Neural crest cell (in vitro differentiated cells): ENCODE results near the gene CDCA4. TPM values are rescaled to one million over a fixed set of nuclear protein-coding genes. Genes with fewer than 3 reads are reported as not detected.
A peak's percentile ranks its signal among the peaks of the same experiment; 100 is the strongest.

Source experiments
- DNase-seq: peaks from one replicate; pipeline ENCODE4 v3.0.0; 2021; ENCODE audit warnings: low read depth, mixed read lengths, low spot score
- H3K27ac Mint-ChIP-seq: one replicate; pipeline ENCODE4 v1.8.0; 2021; ENCODE audit warnings: mild to moderate bottlenecking, mixed read lengths; ENCODE audit not compliant: unreplicated experiment
- H3K27me3 Mint-ChIP-seq: 2 replicates; pipeline ENCODE4 v1.8.0; 2021; ENCODE audit warnings: low read depth, mild to moderate bottlenecking, mixed read lengths
- H3K36me3 Mint-ChIP-seq: 2 replicates; pipeline ENCODE4 v1.8.0; 2021; ENCODE audit warnings: low read depth, mild to moderate bottlenecking, mixed read lengths
- H3K4me1 Mint-ChIP-seq: 2 replicates; pipeline ENCODE4 v1.8.0; 2021; ENCODE audit warnings: mixed read lengths
- H3K4me3 Mint-ChIP-seq: one replicate; pipeline ENCODE4 v1.8.0; 2021; ENCODE audit warnings: mild to moderate bottlenecking, mixed read lengths
- H3K9me3 Mint-ChIP-seq: 2 replicates; pipeline ENCODE4 v1.8.0; 2021; ENCODE audit warnings: mixed read lengths
- CTCF ChIP-seq: fragments of 200-600 bp; sonication (generic); conservative IDR thresholded peaks from 2 replicates; pipeline ENCODE4 v1.5.0; 2021; ENCODE audit warnings: antibody characterized with exemption, mild to moderate bottlenecking
- total RNA-seq: library from RNA; stranded (reverse); gene quantifications from 2 replicates; pipeline ENCODE4 v1.2.1, GENCODE V29; 2021

Gene CDCA4
- total RNA-seq, 1 donor from 2014 or later, result 58.2 TPM

- no peaks in the 10 kb centered on the region for H3K9me3 Mint-ChIP-seq
- no peak for TF ChIP-seq CTCF
- peak overlapping the region; percentile 9 for H3K4me3 Mint-ChIP-seq
- H3K27me3 Mint-ChIP-seq, result no peaks in the 10 kb centered on the region
- peaks cover 17% of the 10 kb centered on the region for H3K36me3 Mint-ChIP-seq
- no peaks in the 10 kb centered on the region for H3K4me1 Mint-ChIP-seq
- DNase-seq, result no peak
- no peak overlapping the region for H3K27ac Mint-ChIP-seq
These were observed 26.9 kb downstream of the CDCA4 start for GRCh38 chr14:104993808-104994591.

GRCh38 chr14:104993306-104993705 lies 27.6 kb downstream of the CDCA4 start:
- no peak for DNase-seq
- H3K27ac Mint-ChIP-seq, result no peak overlapping the region
- no peaks in the 10 kb centered on the region for H3K9me3 Mint-ChIP-seq
- H3K4me1 Mint-ChIP-seq, result no peaks in the 10 kb centered on the region
- H3K4me3 Mint-ChIP-seq, result peak overlapping the region; percentile 72
- H3K27me3 Mint-ChIP-seq, result no peaks in the 10 kb centered on the region
- TF ChIP-seq CTCF, result no peak
- peaks cover 17% of the 10 kb centered on the region for H3K36me3 Mint-ChIP-seq

GRCh38 chr14:104992501-104992900 lies 28.4 kb downstream of the CDCA4 start:
- H3K27ac Mint-ChIP-seq, result no peak overlapping the region
- DNase-seq, result no peak
- no peak for TF ChIP-seq CTCF
- peaks cover under 1% of the 10 kb centered on the region for H3K4me1 Mint-ChIP-seq
- H3K9me3 Mint-ChIP-seq, result no peaks in the 10 kb centered on the region
- H3K4me3 Mint-ChIP-seq, result peak overlapping the region; percentile 72
- peaks cover 17% of the 10 kb centered on the region for H3K36me3 Mint-ChIP-seq
- no peaks in the 10 kb centered on the region for H3K27me3 Mint-ChIP-seq

- DNase-seq, result no peak
- no peak overlapping the region for H3K27ac Mint-ChIP-seq
- H3K36me3 Mint-ChIP-seq, result peaks cover 13% of the 10 kb centered on the region
- no peaks in the 10 kb centered on the region for H3K9me3 Mint-ChIP-seq
- peaks cover 5% of the 10 kb centered on the region for H3K4me1 Mint-ChIP-seq
- peak overlapping the region; percentile 72 for H3K4me3 Mint-ChIP-seq
- TF ChIP-seq CTCF, result no peak
- H3K27me3 Mint-ChIP-seq, result no peaks in the 10 kb centered on the region
These were observed 29.0 kb downstream of the CDCA4 start for GRCh38 chr14:104991896-104992230.

- no peak for DNase-seq
- no peak for TF ChIP-seq CTCF
- H3K4me3 Mint-ChIP-seq, result peak overlapping the region; percentile 44
- H3K27me3 Mint-ChIP-seq, result no peaks in the 10 kb centered on the region
- peaks cover 13% of the 10 kb centered on the region for H3K36me3 Mint-ChIP-seq
- no peaks in the 10 kb centered on the region for H3K9me3 Mint-ChIP-seq
- H3K27ac Mint-ChIP-seq, result no peak overlapping the region
- peaks cover 5% of the 10 kb centered on the region for H3K4me1 Mint-ChIP-seq
These were observed 31.0 kb downstream of the CDCA4 start for GRCh38 chr14:104989951-104990303.
